Measurements from ENCODE around the gene CIDEB. TPM values are rescaled to one million over a fixed set of nuclear protein-coding genes. Genes with fewer than 3 reads are reported as not detected.
A peak's percentile ranks its signal among the peaks of the same experiment; 100 is the strongest.
"Not testable (repeated sequence)": the region's sequence is repeated elsewhere in the genome, so short reads cannot be mapped to it uniquely, and the experiment has no call there.

Gene CIDEB
- not detected for polyA plus RNA-seq (2013, experiment 1 of 2)
- polyA plus RNA-seq (2013, experiment 2 of 2), result not detected

- Histone ChIP-seq H4K8ac (ENCODE audit: low read length) (no peak within 1 kb of the TSS), H2BK120ac (ENCODE audit: low read depth, low read length) (no peak within 1 kb of the TSS), H3K27ac (ENCODE audit: low read length, poor library complexity, severe bottlenecking) (no peak within 1 kb of the TSS), H3K4ac (ENCODE audit: low read depth in 1 of 2, low read length in 2 of 2) (no peak within 1 kb of the TSS), H3K4me1 (ENCODE audit: control insufficient read depth, insufficient read depth, low read depth, low read length) (peaks cover 10% of the 10 kb centered on the region), H3K9ac (ENCODE audit: low read length) (no peak within 1 kb of the TSS), H2AFZ (ENCODE audit: low read depth, low read length) (no peak within 1 kb of the TSS), H3K18ac (ENCODE audit: low read depth in 1 of 2, low read length in 2 of 2) (no peak within 1 kb of the TSS), H3K4me2 (ENCODE audit: low read length, poor library complexity, severe bottlenecking) (no peak within 1 kb of the TSS), H4K91ac (ENCODE audit: low read length) (no peak within 1 kb of the TSS), H3K27me3 (ENCODE audit: control insufficient read depth in 1 of 2, insufficient read depth in 1 of 2, low read length in 2 of 2) (no peaks in the 10 kb centered on the region), H3K14ac (ENCODE audit: low read length in 2 of 2) (no peak within 1 kb of the TSS), H2AK5ac (ENCODE audit: low read length, severe bottlenecking) (no peak within 1 kb of the TSS), H3K23ac (ENCODE audit: low read length in 2 of 2) (no peak within 1 kb of the TSS), H2BK5ac (ENCODE audit: low read depth, low read length, poor library complexity, severe bottlenecking) (no peak within 1 kb of the TSS), H2BK15ac (ENCODE audit: low read depth, poor library complexity, severe bottlenecking) (no peak within 1 kb of the TSS), H3K4me3 (ENCODE audit: insufficient read depth in 1 of 2, low read depth in 1 of 2, low read length in 2 of 2) (no peak within 1 kb of the TSS), H2BK12ac (ENCODE audit: low read length in 2 of 2) (no peak within 1 kb of the TSS), H3K9me3 (ENCODE audit: control insufficient read depth, low read length) (no peaks in the 10 kb centered on the region), H3K36me3 (ENCODE audit: control insufficient read depth in 1 of 2, insufficient read depth in 2 of 2, low read depth in 1 of 2, low read length in 2 of 2) (peaks cover 57 to 68% of the 10 kb centered on the region in 2 experiments), H3K79me1 (replicated peaks; ENCODE audit: low read length, poor library complexity, severe bottlenecking) (peaks cover 14% of the 10 kb centered on the region)
- WGBS, result 64% methylated on average over 6 of the region's 6 CpGs
- peak; percentile 71 for DNase-seq
Observed at GRCh38 chr14:24307575-24308341, at the start of gene CIDEB. Gene CIDEB (minus strand): TSS chr14:24307977. CDS start chr14:24307858, 119 bp downstream.

- no peak overlapping the region for H2AFZ ChIP-seq (ENCODE audit: low read depth, low read length)
- no peak overlapping the region for H3K18ac ChIP-seq (ENCODE audit: low read depth in 1 of 2, low read length in 2 of 2)
- no peak overlapping the region for H2BK5ac ChIP-seq (ENCODE audit: low read depth, low read length, poor library complexity, severe bottlenecking)
- no peak overlapping the region for H2BK15ac ChIP-seq (ENCODE audit: low read depth, poor library complexity, severe bottlenecking)
- H2AK5ac ChIP-seq (ENCODE audit: low read length, severe bottlenecking), result no peak overlapping the region
- no peak overlapping the region for H3K4me3 ChIP-seq (ENCODE audit: insufficient read depth in 1 of 2, low read depth in 1 of 2, low read length in 2 of 2)
- H3K27me3 ChIP-seq (ENCODE audit: control insufficient read depth in 1 of 2, insufficient read depth in 1 of 2, low read length in 2 of 2), result peaks cover 0 to 24% of the 10 kb centered on the region in 2 experiments
- no peak overlapping the region for H3K23ac ChIP-seq (ENCODE audit: low read length in 2 of 2)
- H2BK12ac ChIP-seq (ENCODE audit: low read length in 2 of 2), result no peak overlapping the region
- no peak overlapping the region for H4K91ac ChIP-seq (ENCODE audit: low read length)
- H3K36me3 ChIP-seq (ENCODE audit: control insufficient read depth in 1 of 2, insufficient read depth in 2 of 2, low read depth in 1 of 2, low read length in 2 of 2), result no peaks in the 10 kb centered on the region
- H3K4me1 ChIP-seq (ENCODE audit: control insufficient read depth, insufficient read depth, low read depth, low read length), result no peaks in the 10 kb centered on the region
- no peak overlapping the region for H3K14ac ChIP-seq (ENCODE audit: low read length in 2 of 2)
- H3K4me2 ChIP-seq (ENCODE audit: low read length, poor library complexity, severe bottlenecking), result no peak overlapping the region
- no peak overlapping the region for H3K27ac ChIP-seq (ENCODE audit: low read length, poor library complexity, severe bottlenecking)
- no peak overlapping the region for H3K4ac ChIP-seq (ENCODE audit: low read depth in 1 of 2, low read length in 2 of 2)
- no peak overlapping the region for H4K8ac ChIP-seq (ENCODE audit: low read length)
- H3K9me3 ChIP-seq (ENCODE audit: control insufficient read depth, low read length), result no peaks in the 10 kb centered on the region
- H2BK120ac ChIP-seq (ENCODE audit: low read depth, low read length), result no peak overlapping the region
- no peak for DNase-seq
- no peak overlapping the region for H3K9ac ChIP-seq (ENCODE audit: low read length)
- no peaks in the 10 kb centered on the region for H3K79me1 ChIP-seq (replicated peaks; ENCODE audit: low read length, poor library complexity, severe bottlenecking)
- 69% methylated on average over 4 of the region's 4 CpGs for WGBS
Observed at GRCh38 chr14:24356208-24356607, 48.4 kb upstream of the CIDEB start.

- Histone ChIP-seq H3K18ac (ENCODE audit: low read depth in 1 of 2, low read length in 2 of 2) (peak overlapping the region in 1 of 2 experiments; percentile 74), H2BK15ac (ENCODE audit: low read depth, poor library complexity, severe bottlenecking) (no peak overlapping the region), H3K27ac (ENCODE audit: low read length, poor library complexity, severe bottlenecking) (no peak overlapping the region), H3K27me3 (ENCODE audit: control insufficient read depth in 1 of 2, insufficient read depth in 1 of 2, low read length in 2 of 2) (peaks cover 0 to 35% of the 10 kb centered on the region in 2 experiments), H2BK5ac (ENCODE audit: low read depth, low read length, poor library complexity, severe bottlenecking) (no peak overlapping the region), H2AK5ac (ENCODE audit: low read length, severe bottlenecking) (no peak overlapping the region), H3K36me3 (ENCODE audit: control insufficient read depth in 1 of 2, insufficient read depth in 2 of 2, low read depth in 1 of 2, low read length in 2 of 2) (no peaks in the 10 kb centered on the region), H3K9me3 (ENCODE audit: control insufficient read depth, low read length) (no peaks in the 10 kb centered on the region), H3K4me2 (ENCODE audit: low read length, poor library complexity, severe bottlenecking) (no peak overlapping the region), H3K9ac (ENCODE audit: low read length) (no peak overlapping the region), H4K91ac (ENCODE audit: low read length) (no peak overlapping the region), H4K8ac (ENCODE audit: low read length) (no peak overlapping the region), H2BK120ac (ENCODE audit: low read depth, low read length) (peak overlapping the region; percentile 8), H3K4me1 (ENCODE audit: control insufficient read depth, insufficient read depth, low read depth, low read length) (no peaks in the 10 kb centered on the region), H2AFZ (ENCODE audit: low read depth, low read length) (no peak overlapping the region), H3K14ac (ENCODE audit: low read length in 2 of 2) (peak overlapping the region in 1 of 2 experiments; percentile 83), H3K4ac (ENCODE audit: low read depth in 1 of 2, low read length in 2 of 2) (no peak overlapping the region), H3K79me1 (replicated peaks; ENCODE audit: low read length, poor library complexity, severe bottlenecking) (no peaks in the 10 kb centered on the region), H2BK12ac (ENCODE audit: low read length in 2 of 2) (peak overlapping the region; percentile 66 to 71), H3K23ac (ENCODE audit: low read length in 2 of 2) (no peak overlapping the region), H3K4me3 (ENCODE audit: insufficient read depth in 1 of 2, low read depth in 1 of 2, low read length in 2 of 2) (no peak overlapping the region)
- no peak for DNase-seq
- 97% methylated on average over 4 of the region's 7 CpGs for WGBS
Observed at GRCh38 chr14:24355009-24355408, 47.2 kb upstream of the CIDEB start.

GRCh38 chr14:24354482-24354825 is 46.7 kb upstream of the CIDEB start:
- H4K8ac ChIP-seq (ENCODE audit: low read length); H3K18ac ChIP-seq (ENCODE audit: low read depth in 1 of 2, low read length in 2 of 2); H3K79me1 ChIP-seq (replicated peaks; ENCODE audit: low read length, poor library complexity, severe bottlenecking); H3K4me1 ChIP-seq (ENCODE audit: control insufficient read depth, insufficient read depth, low read depth, low read length); H3K4ac ChIP-seq (ENCODE audit: low read depth in 1 of 2, low read length in 2 of 2); H3K23ac ChIP-seq (ENCODE audit: low read length in 2 of 2); DNase-seq; H3K36me3 ChIP-seq (ENCODE audit: control insufficient read depth in 1 of 2, insufficient read depth in 2 of 2, low read depth in 1 of 2, low read length in 2 of 2); H2BK120ac ChIP-seq (ENCODE audit: low read depth, low read length); H3K9me3 ChIP-seq (ENCODE audit: control insufficient read depth, low read length); H3K4me2 ChIP-seq (ENCODE audit: low read length, poor library complexity, severe bottlenecking); H2BK12ac ChIP-seq (ENCODE audit: low read length in 2 of 2); H4K91ac ChIP-seq (ENCODE audit: low read length); H2AFZ ChIP-seq (ENCODE audit: low read depth, low read length); H3K4me3 ChIP-seq (ENCODE audit: insufficient read depth in 1 of 2, low read depth in 1 of 2, low read length in 2 of 2); H2AK5ac ChIP-seq (ENCODE audit: low read length, severe bottlenecking); H3K27ac ChIP-seq (ENCODE audit: low read length, poor library complexity, severe bottlenecking); H2BK5ac ChIP-seq (ENCODE audit: low read depth, low read length, poor library complexity, severe bottlenecking); H2BK15ac ChIP-seq (ENCODE audit: low read depth, poor library complexity, severe bottlenecking); H3K14ac ChIP-seq (ENCODE audit: low read length in 2 of 2): not testable (repeated sequence)
- Histone ChIP-seq H3K27me3 (ENCODE audit: control insufficient read depth in 1 of 2, insufficient read depth in 1 of 2, low read length in 2 of 2) (peaks cover 0 to 38% of the 10 kb centered on the region in 2 experiments), H3K9ac (ENCODE audit: low read length) (peak overlapping the region; percentile 6)
- WGBS, result 29% methylated on average over 1 of the region's 3 CpGs
